Measurements from ENCODE around the gene POMT1. TPM values are rescaled to one million over a fixed set of nuclear protein-coding genes. Genes with fewer than 3 reads are reported as not detected.

POMT1 gene
- total and polyA plus RNA-seq, 2 experiments from 2014 or later: 35.3 to 44.8 TPM

DNA sequence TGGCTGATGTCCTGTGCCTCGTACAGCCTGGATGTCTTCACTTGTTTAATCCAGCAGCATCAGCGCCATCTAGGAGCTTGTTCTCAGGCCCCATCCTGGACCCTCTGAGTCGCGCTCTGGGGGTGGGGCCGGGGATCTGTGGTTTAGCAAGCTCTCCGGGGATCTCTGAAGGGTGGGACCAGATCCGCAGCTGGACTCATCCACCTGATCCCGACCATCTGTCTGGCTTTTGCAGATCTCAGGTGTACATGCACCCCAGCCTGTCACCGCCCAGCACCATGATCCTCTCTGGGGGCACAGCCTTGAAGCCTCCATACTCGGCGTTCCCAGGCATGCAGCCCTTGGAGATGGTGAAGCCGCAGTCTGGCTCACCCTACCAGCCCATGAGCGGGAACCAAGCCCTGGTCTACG lies 15.1 kb upstream of the POMT1 start:
- Histone ChIP-seq H2AFZ (no peak overlapping the region), H3K36me3 (replicated peaks; ENCODE audit: insufficient read depth, low read depth) (no peaks in the 10 kb centered on the region), H3K4me3 (no peak overlapping the region), H3K27ac (no peak overlapping the region), H3K4me2 (no peak overlapping the region), H3K27me3 (no peaks in the 10 kb centered on the region), H4K20me1 (ENCODE audit: insufficient read depth, poor library complexity, severe bottlenecking) (peaks cover 13% of the 10 kb centered on the region), H3K79me2 (peaks cover 8% of the 10 kb centered on the region), H3K4me1 (ENCODE audit: insufficient read depth) (no peaks in the 10 kb centered on the region), H3K9me3 (ENCODE audit: low read depth) (no peaks in the 10 kb centered on the region), H3K9me2 (replicated peaks; ENCODE audit: insufficient read depth) (no peaks in the 10 kb centered on the region)
- no peak for DNase-seq (ENCODE audit: low spot score)
- 93% methylated on average over 14 of the region's 14 CpGs for WGBS (ENCODE audit: low lambda C conversion rate, missing lambda C conversion rate)
- TF ChIP-seq EZH2phosphoT487 (IDR thresholded peaks at IDR 0.05; ENCODE audit: low read depth, severe bottlenecking, unreplicated experiment): no peak
- TF ChIP-seq EZH2 (IDR thresholded peaks at IDR 0.05; ENCODE audit: borderline replicate concordance): no peak
- TF ChIP-seq, protein P1, sequence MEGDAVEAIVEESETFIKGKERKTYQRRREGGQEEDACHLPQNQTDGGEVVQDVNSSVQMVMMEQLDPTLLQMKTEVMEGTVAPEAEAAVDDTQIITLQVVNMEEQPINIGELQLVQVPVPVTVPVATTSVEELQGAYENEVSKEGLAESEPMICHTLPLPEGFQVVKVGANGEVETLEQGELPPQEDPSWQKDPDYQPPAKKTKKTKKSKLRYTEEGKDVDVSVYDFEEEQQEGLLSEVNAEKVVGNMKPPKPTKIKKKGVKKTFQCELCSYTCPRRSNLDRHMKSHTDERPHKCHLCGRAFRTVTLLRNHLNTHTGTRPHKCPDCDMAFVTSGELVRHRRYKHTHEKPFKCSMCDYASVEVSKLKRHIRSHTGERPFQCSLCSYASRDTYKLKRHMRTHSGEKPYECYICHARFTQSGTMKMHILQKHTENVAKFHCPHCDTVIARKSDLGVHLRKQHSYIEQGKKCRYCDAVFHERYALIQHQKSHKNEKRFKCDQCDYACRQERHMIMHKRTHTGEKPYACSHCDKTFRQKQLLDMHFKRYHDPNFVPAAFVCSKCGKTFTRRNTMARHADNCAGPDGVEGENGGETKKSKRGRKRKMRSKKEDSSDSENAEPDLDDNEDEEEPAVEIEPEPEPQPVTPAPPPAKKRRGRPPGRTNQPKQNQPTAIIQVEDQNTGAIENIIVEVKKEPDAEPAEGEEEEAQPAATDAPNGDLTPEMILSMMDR (IDR thresholded peaks at IDR 0.05; ENCODE audit: poor library complexity): no peak

DNA sequence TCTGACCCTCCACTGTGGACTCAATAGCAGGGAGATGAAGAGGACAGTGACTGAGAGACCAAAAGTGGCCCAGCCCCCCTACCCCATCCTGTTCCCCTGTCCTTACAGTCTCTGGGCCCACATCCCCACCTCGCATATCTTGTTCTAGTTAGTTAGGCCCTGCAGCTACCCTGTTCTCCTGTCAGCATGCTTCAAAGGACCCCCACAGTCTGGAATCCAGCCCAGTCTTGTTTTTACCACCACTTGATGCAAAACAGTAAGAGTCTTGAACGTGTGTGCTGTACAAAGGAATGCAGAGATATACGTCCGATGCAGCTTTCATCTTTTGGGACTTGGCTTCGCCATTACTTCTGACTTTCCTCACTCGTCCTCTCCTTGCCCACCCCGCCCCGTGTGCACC lies 12.2 kb upstream of the POMT1 start:
- H3K27ac ChIP-seq: no peak overlapping the region
- no peaks in the 10 kb centered on the region for H3K36me3 ChIP-seq (replicated peaks; ENCODE audit: insufficient read depth, low read depth)
- no peaks in the 10 kb centered on the region for H3K9me2 ChIP-seq (replicated peaks; ENCODE audit: insufficient read depth)
- no peaks in the 10 kb centered on the region for H3K9me3 ChIP-seq (ENCODE audit: low read depth)
- no peak for DNase-seq (ENCODE audit: low spot score)
- TF ChIP-seq EZH2 (IDR thresholded peaks at IDR 0.05; ENCODE audit: borderline replicate concordance) (no peak), EZH2phosphoT487 (IDR thresholded peaks at IDR 0.05; ENCODE audit: low read depth, severe bottlenecking, unreplicated experiment) (no peak)
- TF ChIP-seq, protein P1 (IDR thresholded peaks at IDR 0.05; ENCODE audit: poor library complexity): no peak
- no peaks in the 10 kb centered on the region for H3K27me3 ChIP-seq
- 85% methylated on average over 7 of the region's 8 CpGs for WGBS (ENCODE audit: low lambda C conversion rate, missing lambda C conversion rate)
- peaks cover 8% of the 10 kb centered on the region for H3K79me2 ChIP-seq
- H2AFZ ChIP-seq: no peak overlapping the region
- no peak overlapping the region for H3K4me3 ChIP-seq
- no peaks in the 10 kb centered on the region for H3K4me1 ChIP-seq (ENCODE audit: insufficient read depth)
- H4K20me1 ChIP-seq (ENCODE audit: insufficient read depth, poor library complexity, severe bottlenecking): peaks cover 13% of the 10 kb centered on the region
- no peak overlapping the region for H3K4me2 ChIP-seq

DNA sequence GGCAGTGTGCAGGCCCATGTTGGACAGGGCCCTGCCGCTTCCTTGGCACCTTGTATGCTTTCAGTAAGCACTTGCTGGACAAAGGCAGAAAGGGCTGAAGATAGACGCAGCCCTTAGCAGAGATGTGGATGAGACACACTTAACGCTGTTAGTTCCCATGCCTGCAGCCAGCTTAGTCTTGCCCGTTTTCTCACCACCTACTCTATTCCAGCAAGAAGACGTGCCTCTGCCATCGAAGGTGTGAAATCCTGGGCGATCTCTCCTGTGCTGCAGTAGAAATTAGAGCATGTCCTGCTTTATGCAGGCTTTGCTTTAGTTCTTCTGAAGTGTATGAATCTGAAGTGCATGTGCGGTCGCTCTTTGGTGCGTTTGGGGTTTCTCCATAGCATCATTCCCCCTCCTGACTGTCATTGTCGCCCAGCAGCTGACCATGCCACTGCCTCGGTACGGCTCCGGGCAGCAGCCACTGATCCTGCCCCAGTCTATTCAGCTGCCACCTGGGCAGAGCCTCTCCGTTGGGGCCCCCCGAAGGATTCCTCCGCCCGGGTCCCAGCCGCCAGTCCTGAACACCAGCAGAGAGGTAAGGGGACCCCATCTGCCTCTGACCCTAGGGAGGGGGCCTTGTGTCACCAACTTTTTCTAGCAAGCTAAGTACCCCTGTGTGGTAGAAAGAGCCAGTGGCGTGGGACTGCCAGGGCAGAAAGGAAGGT lies 11.6 kb upstream of the POMT1 start:
- H2AFZ ChIP-seq: no peak overlapping the region
- WGBS (ENCODE audit: low lambda C conversion rate, missing lambda C conversion rate): 97% methylated on average over 20 of the region's 20 CpGs
- no peak for DNase-seq (ENCODE audit: low spot score)
- peaks cover 8% of the 10 kb centered on the region for H3K79me2 ChIP-seq
- no peaks in the 10 kb centered on the region for H3K9me3 ChIP-seq (ENCODE audit: low read depth)
- TF ChIP-seq, protein P1 (IDR thresholded peaks at IDR 0.05; ENCODE audit: poor library complexity): no peak
- TF ChIP-seq EZH2 (IDR thresholded peaks at IDR 0.05; ENCODE audit: borderline replicate concordance): no peak
- TF ChIP-seq EZH2phosphoT487 (IDR thresholded peaks at IDR 0.05; ENCODE audit: low read depth, severe bottlenecking, unreplicated experiment): no peak
- H3K4me3 ChIP-seq: no peak overlapping the region
- no peaks in the 10 kb centered on the region for H3K4me1 ChIP-seq (ENCODE audit: insufficient read depth)
- no peak overlapping the region for H3K4me2 ChIP-seq
- no peaks in the 10 kb centered on the region for H3K36me3 ChIP-seq (replicated peaks; ENCODE audit: insufficient read depth, low read depth)
- H3K27me3 ChIP-seq: no peaks in the 10 kb centered on the region
- no peak overlapping the region for H3K27ac ChIP-seq
- H4K20me1 ChIP-seq (ENCODE audit: insufficient read depth, poor library complexity, severe bottlenecking): peaks cover 13% of the 10 kb centered on the region
- no peaks in the 10 kb centered on the region for H3K9me2 ChIP-seq (replicated peaks; ENCODE audit: insufficient read depth)
